Heart left ventricle (tissue), 16 donors: ENCODE results near the gene ANKH. TPM values are rescaled to one million over a fixed set of nuclear protein-coding genes. Genes with fewer than 3 reads are reported as not detected.

Source experiments
- ATAC-seq, 4 donors: fragments of 200-7000 bp; cut with Tn5 transposase; one replicate each; pipeline ENCODE4 v1.9.1; 2020 to 2022; ENCODE audit warnings: moderate library complexity in 4 of 4, mild to moderate bottlenecking in 3 of 4, moderate number of reproducible peaks in 1 of 4
- DNase-seq, 5 donors: peaks; one replicate each; pipeline ENCODE4 v3.0.0-alpha.2; 2020
- H3K27ac ChIP-seq, 12 donors: fragments of 200-600 bp; sonication (generic) in 4 of 12; one replicate each; pipeline versions ENCODE4 v1.5.0 to v1.8.0; 2016 to 2022; ENCODE audit warnings: mild to moderate bottlenecking in 2 of 12
- H3K27me3 ChIP-seq, 9 donors: fragments of 200-600 bp; sonication (generic) in 2 of 9; one replicate each; pipeline versions ENCODE4 v1.5.1 to v1.8.0; 2016 to 2022; ENCODE audit warnings: mild to moderate bottlenecking in 3 of 9
- H3K36me3 ChIP-seq, 9 donors: fragments of 200-600 bp; sonication (generic) in 2 of 9; one replicate each; pipeline versions ENCODE4 v1.5.0 to v1.8.0; 2018 to 2022; ENCODE audit warnings: mild to moderate bottlenecking in 2 of 9
- H3K4me1 ChIP-seq, 12 donors: fragments of 200-600 bp; sonication (generic) in 4 of 12; one replicate each; pipeline versions ENCODE4 v1.5.0 to v1.8.0; 2016 to 2022; ENCODE audit warnings: mild to moderate bottlenecking in 3 of 12
- H3K4me3 ChIP-seq, 12 donors: fragments of 200-600 bp; sonication (generic) in 4 of 12; one replicate each; pipeline versions ENCODE4 v1.5.0 to v1.8.0; 2017 to 2022; ENCODE audit warnings: mild to moderate bottlenecking in 9 of 12, moderate library complexity in 4 of 12
- H3K9me3 ChIP-seq, 12 donors: fragments of 200-600 bp; sonication (generic) in 4 of 12; one replicate each; pipeline versions ENCODE4 v1.5.0 to v1.8.0; 2016 to 2022; ENCODE audit warnings: mild to moderate bottlenecking in 1 of 12
- CTCF ChIP-seq, 12 donors: fragments of 200-600 bp; sonication (generic) in 4 of 12; IDR thresholded peaks; one replicate each; pipeline versions ENCODE4 v1.5.0 to v1.8.0; 2018 to 2022; ENCODE audit warnings: antibody characterized with exemption in 12 of 12, mild to moderate bottlenecking in 5 of 12
- POLR2A ChIP-seq, 2 donors: fragments of 450-650 bp; IDR thresholded peaks; one replicate each; pipeline ENCODE4 v1.6.1; 2017; ENCODE audit warnings: antibody characterized with exemption in 2 of 2, mild to moderate bottlenecking in 2 of 2, moderate library complexity in 2 of 2
- WGBS, 4 donors: extraction: QIAGEN DNeasy Blood & Tissue Kit in 2 of 4; methylation state at CpG; one replicate each; pipeline versions ENCODE4 v1.1.5 to v1.1.7; 2013 to 2018; 5-methylcytosine and 5-hydroxymethylcytosine counted together
- intact Hi-C, 10 donors: fragments of 100-400 bp; cut with DNase I; formaldehyde crosslinking; loops; one replicate each; pipeline versions ENCODE4 v1.11.1 to v1.14.2; 2022
- polyA plus RNA-seq, 2 donors: library from polyadenylated mRNA; stranded (reverse); fragments of 200-250 nt; gene quantifications; one replicate each; pipeline ENCODE4 v1.2.3, GENCODE V29; 2013
- total RNA-seq, 9 donors: library from RNA; depleted of rRNA in 2 of 9; stranded (reverse); fragments of >200 nt in 2 of 9; fragmentation: NEBNext Ultra II Directional in 3 of 9; extraction: Animal tissue kit (Norgen Biotek cat#: 25700) in 3 of 9; gene quantifications; one replicate each; pipeline versions ENCODE4 v1.1.0 to v1.2.4, GENCODE V29; 2016 to 2023
- donor health status: ischemic (EF 13 %, LVEDD 7.1; RV severe dilation, severe dysfunction).
- donor health status: healthy with polysubstance abuse.
- donor health status: DM: no; HTN: yes; CAD: no.
- donor health status: DM: no; HTN: no; CAD: no.
- donor health status: ischemic (EF 25% LVEDD 6.9; RV normal size, moderate dysfunction).
- donor health status: ischemic (EF 25% LVEDD 5.7; RV mildly dilated, moderate dysfunction).
- donor health status: healthy.
- donor health status: DM: yes; HTN: yes; CAD: no.
- donor health status: ischemic (EF 35%, LVEDD 5.7; RV mildly dilated, moderate dysfunction).
- donor health status: nonischemic (EF 11% LVEDD 7.7; RV severe dilation, severe dysfunction).
- donor health status: DM: yes; HTN: yes; CAD: no.
- donor health status: PGD.
- donor health status: ischemic (EF 29% LVEDD 5.4; RV normal size, mild dysfunction).
- donor health status: nonischemic (EF 23%, LVEDD 6.1; RV moderate dilation, normal function).

ANKH gene
- total and polyA plus RNA-seq, 11 donors: 54.1 to 260 (median 168) TPM

GRCh38 chr5:14718778-14719177, 152.8 kb downstream of the ANKH start:
- peaks cover 0 to 14% (median 7%) of the 10 kb centered on the region in 12 donors for H3K4me1 ChIP-seq
- no peaks in the 10 kb centered on the region for H3K9me3 ChIP-seq
- no peak overlapping the region for H3K27ac ChIP-seq
- H3K36me3 ChIP-seq: peaks cover 0 to 64% (median 33%) of the 10 kb centered on the region in 9 donors
- H3K27me3 ChIP-seq: no peaks in the 10 kb centered on the region
- ATAC-seq (no peak), DNase-seq (no peak)
- WGBS, 4 donors: 87 to 95% (median 92%) methylated on average over 5 of the region's 5 CpGs
- no peak for TF ChIP-seq POLR2A (IDR thresholded peaks at IDR 0.05)
- TF ChIP-seq CTCF (IDR thresholded peaks at IDR 0.05): no peak
- no peak overlapping the region for H3K4me3 ChIP-seq
- intact Hi-C loops: no loop called here

- no peaks in the 10 kb centered on the region for H3K9me3 ChIP-seq
- WGBS, 4 donors: 84 to 91% (median 88%) methylated on average over 12 to 13 of the region's 13 CpGs
- DNase-seq (no peak), ATAC-seq (no peak)
- no peaks in the 10 kb centered on the region for H3K27me3 ChIP-seq
- H3K36me3 ChIP-seq: peaks cover 0 to 78% (median 50%) of the 10 kb centered on the region in 9 donors
- TF ChIP-seq CTCF (IDR thresholded peaks at IDR 0.05) (no peak), POLR2A (IDR thresholded peaks at IDR 0.05) (no peak)
- H3K4me3 ChIP-seq: no peak overlapping the region
- intact Hi-C loops: no loop called here
- H3K4me1 ChIP-seq: peaks cover 0 to 14% (median 6%) of the 10 kb centered on the region in 12 donors
- no peak overlapping the region for H3K27ac ChIP-seq
These were observed 154.5 kb downstream of the ANKH start for GRCh38 chr5:14716755-14717752.

GRCh38 chr5:14715481-14715880, 156.1 kb downstream of the ANKH start:
- TF ChIP-seq CTCF (IDR thresholded peaks at IDR 0.05): no peak
- Histone ChIP-seq H3K4me1 (peaks cover 0 to 11% (median 6%) of the 10 kb centered on the region in 12 donors), H3K27ac (peak overlapping the region in 1 of 12 donors; percentile 27), H3K4me3 (no peak overlapping the region), H3K36me3 (peaks cover 0 to 85% (median 66%) of the 10 kb centered on the region in 9 donors), H3K27me3 (no peaks in the 10 kb centered on the region), H3K9me3 (no peaks in the 10 kb centered on the region)
- DNase-seq (no peak), ATAC-seq (no peak)
- intact Hi-C loops: no loop called here
- 93 to 98% (median 94%) methylated on average over 3 of the region's 3 CpGs for WGBS, 4 donors

- Histone ChIP-seq H3K27me3 (no peaks in the 10 kb centered on the region), H3K4me3 (no peak overlapping the region), H3K9me3 (no peaks in the 10 kb centered on the region), H3K36me3 (peaks cover 0 to 92% (median 73%) of the 10 kb centered on the region in 9 donors), H3K4me1 (peaks cover 0 to 10% (median 6%) of the 10 kb centered on the region in 12 donors), H3K27ac (peak overlapping the region in 5 of 12 donors; percentile 8 to 40 (median 27))
- 89 to 95% (median 94%) methylated on average over 6 of the region's 6 CpGs for WGBS, 4 donors
- peak; percentile 26 to 57 (median 46) for ATAC-seq
- TF ChIP-seq POLR2A (IDR thresholded peaks at IDR 0.05): no peak
- no peak for TF ChIP-seq CTCF (IDR thresholded peaks at IDR 0.05)
- DNase-seq: no peak
- intact Hi-C loops: no loop called here
These were observed 156.9 kb downstream of the ANKH start for GRCh38 chr5:14714706-14715105.
